Islet precursor cell (in vitro differentiated cells): Measurements from ENCODE around the gene TBC1D2.
"Not testable (repeated sequence)": the region's sequence is repeated elsewhere in the genome, so short reads cannot be mapped to it uniquely, and the experiment has no call there.

Experiments
- DNase-seq: peaks from one replicate; pipeline ENCODE4 v3.0.0-alpha.2; 2018

The TBC1D2 gene

GRCh38 chr9:98185021-98185567 lies 70.4 kb downstream of the TBC1D2 start:
- DNase-seq, result no peak

- no peak for DNase-seq
Observed at GRCh38 chr9:98184326-98184725, 71.1 kb downstream of the TBC1D2 start.

DNA sequence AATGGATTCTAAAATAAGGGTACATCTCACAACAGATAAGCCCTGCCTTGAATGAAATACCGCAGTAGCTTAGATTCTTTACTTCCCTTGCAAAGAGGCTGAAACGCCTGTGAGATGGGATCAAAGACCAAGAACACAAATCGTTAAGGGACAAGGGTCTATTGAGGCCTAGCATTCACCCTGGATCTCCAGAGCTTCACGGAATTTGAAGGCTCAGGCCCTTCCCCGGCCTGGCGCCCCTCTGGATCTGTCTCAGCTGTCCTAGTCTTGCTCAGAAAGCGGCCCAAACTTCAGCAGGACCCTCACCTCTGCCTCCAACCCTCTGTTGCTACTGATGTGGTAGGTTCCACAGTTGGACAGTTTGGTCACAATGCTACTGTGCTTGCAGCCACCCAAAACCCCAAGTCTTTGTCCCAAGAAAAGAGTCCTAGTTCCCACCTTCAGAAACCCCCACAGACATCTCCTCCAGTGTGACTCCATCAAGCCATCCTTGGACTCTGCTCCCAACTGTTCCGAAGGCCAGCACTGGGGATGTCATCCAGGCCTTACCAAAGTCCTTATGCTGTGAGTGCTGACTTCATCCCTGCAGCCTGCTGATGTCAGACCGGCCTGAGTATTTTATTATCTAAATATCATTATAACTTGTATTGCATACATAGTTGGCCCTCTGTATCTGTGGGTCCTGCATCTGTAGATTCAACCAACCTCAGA lies 72.4 kb downstream of the TBC1D2 start:
- DNase-seq, result no peak

- DNase-seq, result peak; percentile 79
Observed at GRCh38 chr9:98182069-98182820, 73.2 kb downstream of the TBC1D2 start.

DNA sequence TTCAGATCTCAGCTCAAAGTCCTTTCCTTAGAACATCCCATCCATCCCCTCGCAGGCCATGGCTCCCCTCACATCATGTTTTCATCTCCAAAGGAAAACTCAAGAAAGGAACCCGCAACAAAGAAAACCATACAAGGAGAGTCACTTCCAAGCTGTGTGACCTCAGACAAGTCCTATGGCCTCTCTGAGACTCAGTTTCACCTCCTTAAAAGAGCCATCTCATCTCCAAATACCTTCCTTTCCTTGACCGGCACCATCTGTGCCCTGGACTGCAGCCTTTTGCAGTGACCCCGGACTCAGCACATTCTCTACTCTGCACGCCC lies 73.7 kb downstream of the TBC1D2 start:
- no peak for DNase-seq

DNA sequence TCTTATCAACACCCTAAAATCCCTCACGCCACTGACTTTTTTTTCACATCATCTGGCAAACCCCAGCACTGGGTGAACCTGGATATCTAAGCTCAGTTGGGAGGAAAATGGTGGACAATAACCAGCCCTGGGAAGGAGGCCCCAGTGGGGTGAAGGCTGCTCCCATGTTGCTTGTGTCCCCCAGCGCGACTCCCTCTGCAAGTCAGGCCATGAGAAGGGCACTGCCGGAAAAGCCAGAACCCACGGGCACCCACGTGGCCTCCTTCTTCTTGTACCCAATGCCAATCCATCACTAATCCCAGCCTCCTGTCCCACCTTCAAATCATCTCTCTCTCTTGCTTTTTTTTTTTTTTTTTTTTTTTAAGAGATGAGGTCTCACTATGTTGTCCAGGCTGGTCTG lies 74.5 kb downstream of the TBC1D2 start:
- DNase-seq, result no peak

DNA sequence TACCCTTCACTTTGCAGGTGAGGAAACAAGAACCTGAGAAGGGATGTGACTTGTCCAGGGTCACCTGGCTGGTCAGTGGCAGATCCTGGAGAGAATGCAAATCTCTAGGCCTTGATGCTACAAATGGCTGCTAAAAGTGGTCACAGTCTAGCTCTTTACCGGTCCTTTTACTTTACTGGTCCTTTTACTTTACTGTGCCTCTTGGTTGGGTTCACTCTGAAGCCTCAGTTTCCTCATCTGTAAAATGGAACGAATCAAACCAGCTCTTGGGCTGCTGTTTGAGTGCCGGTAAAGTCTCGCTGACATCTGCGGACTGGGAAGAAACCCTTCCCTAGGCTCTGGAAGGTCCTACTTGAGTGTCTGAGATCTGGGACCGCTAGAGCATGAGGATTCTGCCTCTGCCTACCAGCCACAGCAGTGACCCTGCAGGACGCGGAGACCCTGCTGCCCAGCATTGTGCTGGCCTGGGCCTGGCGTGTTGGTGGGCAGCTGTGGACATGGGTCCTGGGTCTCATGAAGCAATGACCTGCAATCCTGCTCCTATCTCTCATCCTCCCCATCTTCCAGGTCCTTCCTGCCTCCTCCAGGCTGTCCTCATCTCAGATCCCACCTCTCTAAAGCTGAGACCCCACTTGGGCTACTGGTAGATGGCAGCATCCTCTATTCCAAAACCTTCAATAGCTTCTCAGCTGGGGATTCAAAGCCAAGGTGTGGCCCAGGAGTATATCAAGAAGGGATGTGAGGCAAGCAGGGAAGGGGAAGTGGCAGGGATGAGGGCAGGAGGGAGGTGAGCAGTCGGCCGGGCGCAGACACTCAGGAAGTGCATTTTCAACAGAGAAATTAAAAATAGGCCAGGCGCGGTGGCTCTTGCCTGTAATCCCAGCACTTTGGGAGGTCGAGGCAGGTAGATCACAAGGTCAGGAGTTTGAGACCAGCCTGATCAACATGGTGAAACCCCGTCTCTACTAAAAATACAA lies 76.3 kb downstream of the TBC1D2 start:
- DNase-seq, result no peak

- DNase-seq, result no peak
Observed at GRCh38 chr9:98176391-98177259, 78.8 kb downstream of the TBC1D2 start.

DNA sequence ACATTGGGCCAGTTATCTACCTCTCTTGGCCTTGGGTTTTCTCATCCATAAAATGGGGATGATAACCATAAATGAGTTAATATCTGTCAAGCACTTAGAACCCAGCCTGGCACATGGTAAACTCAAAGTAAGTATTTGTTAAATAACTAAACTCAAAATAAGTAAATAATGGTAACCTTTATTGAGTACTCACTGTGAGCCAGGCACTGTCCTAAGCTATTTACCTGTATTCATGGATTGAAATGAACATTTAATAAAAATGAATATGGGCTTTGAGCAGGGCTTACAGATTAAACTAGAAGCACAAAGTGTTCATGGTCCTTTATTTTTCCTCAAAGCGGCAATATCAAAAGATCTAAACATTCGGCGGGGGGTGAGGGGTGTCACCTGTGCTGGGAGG lies 79.7 kb downstream of the TBC1D2 start:
- DNase-seq, result no peak

- no peak for DNase-seq
Observed at GRCh38 chr9:98175028-98175569, 80.3 kb downstream of the TBC1D2 start.

DNA sequence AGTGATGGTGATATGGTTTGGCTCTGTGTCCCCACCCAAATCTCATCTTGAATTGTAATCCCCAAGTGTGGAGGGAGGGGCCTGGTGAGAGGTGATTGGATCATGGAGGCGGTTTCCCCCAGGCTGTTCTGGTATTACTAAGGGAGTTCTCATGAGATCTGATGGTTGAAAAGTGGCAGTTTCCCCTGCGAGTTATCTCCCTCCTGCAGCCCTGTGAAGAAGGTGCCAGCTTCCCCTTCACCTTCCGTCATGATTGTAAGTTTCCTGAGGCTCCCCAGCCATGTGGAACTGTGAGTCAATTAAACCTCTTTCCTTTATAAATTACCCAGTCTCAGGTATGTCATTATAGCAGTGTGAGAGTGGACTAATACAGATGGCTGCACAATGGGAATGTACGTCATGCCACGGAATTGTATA lies 80.9 kb downstream of the TBC1D2 start:
- DNase-seq, result not testable (repeated sequence)

DNA sequence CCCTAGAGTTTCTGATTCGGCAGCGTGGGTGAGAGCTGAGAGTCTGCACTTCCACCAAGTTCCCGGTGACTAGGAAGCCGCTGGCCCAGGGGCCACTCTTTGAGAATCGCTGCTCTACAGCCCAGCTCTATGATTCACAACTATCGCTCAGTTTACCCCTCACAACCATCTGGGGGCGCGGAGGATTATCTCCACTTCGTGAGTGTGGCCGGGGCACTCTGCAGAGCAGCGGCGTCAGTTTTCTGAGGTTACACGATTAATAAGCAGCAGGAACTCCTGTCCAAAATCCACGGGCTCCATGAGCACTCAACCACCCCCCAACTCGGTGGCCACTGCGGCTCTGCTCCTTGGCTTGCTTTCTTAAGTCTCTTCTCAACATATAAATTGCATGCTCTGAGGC lies 82.3 kb downstream of the TBC1D2 start:
- no peak for DNase-seq

GRCh38 chr9:98172604-98173003 lies 82.8 kb downstream of the TBC1D2 start:
- peak; percentile 89 for DNase-seq

- peak; percentile 71 for DNase-seq
Observed at GRCh38 chr9:98171176-98171925, 84.1 kb downstream of the TBC1D2 start.

GRCh38 chr9:98168941-98169488 lies 86.4 kb downstream of the TBC1D2 start:
- peak; percentile 97 for DNase-seq

DNA sequence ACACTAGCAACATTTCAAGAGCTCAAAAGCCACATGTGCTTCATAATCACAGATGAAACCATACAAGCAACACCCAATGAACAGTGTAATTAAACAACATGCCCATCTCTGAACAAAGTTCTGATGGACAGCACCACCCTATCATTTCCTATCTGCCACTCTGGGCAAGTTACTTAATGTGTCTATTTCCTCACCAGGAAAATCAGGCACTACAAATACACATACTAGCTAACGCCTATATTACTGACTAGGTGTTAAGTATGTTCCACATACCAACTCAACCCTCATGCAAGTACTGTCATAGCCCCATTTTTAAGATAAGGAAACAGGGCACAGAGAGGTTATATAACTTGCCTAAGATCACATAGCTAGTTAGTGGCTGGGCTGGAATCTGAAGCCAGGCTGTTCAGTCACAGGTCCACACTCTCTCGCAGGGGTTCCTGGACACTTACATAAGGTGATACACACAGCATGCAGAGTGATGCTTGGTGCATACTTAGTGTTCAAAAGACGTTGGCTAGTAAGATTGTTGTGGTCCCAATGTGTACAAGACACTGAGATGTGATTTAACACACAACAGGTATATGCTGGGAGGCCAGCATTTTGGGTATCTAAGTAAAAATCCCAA lies 87.2 kb downstream of the TBC1D2 start:
- peak; percentile 44 for DNase-seq

GRCh38 chr9:98164912-98165311 lies 90.5 kb downstream of the TBC1D2 start:
- peak; percentile 50 for DNase-seq

- peak; percentile 40 for DNase-seq
Observed at GRCh38 chr9:98162613-98163012, 92.8 kb downstream of the TBC1D2 start.

GRCh38 chr9:98161851-98162250 lies 93.6 kb downstream of the TBC1D2 start:
- DNase-seq, result peak; percentile 14

- no peak for DNase-seq
Observed at GRCh38 chr9:98159790-98160189, 95.7 kb downstream of the TBC1D2 start.
